Trophoblast cell (in vitro differentiated cells and primary cell): ENCODE results near the gene PRPF6.

Experiments used
- DNase-seq, 2 donors: peaks; one replicate each; pipeline ENCODE4 v3.0.0-alpha.2; 2016
- H2AFZ ChIP-seq: 2 replicates; pipeline ENCODE4 v1.6.1; 2013; ENCODE audit warnings: low read length, moderate library complexity, mild to moderate bottlenecking; ENCODE audit not compliant: insufficient read depth, poor library complexity
- H2AK5ac ChIP-seq: 2 replicates; pipeline ENCODE4 v1.6.1; 2013; ENCODE audit warnings: mild to moderate bottlenecking, low read length
- H2BK120ac ChIP-seq: 2 replicates; pipeline ENCODE4 v1.6.1; 2013; ENCODE audit warnings: low read length, mild to moderate bottlenecking, moderate library complexity; ENCODE audit not compliant: insufficient read depth, poor library complexity
- H2BK12ac ChIP-seq: 2 replicates; pipeline ENCODE4 v1.6.1; 2013; ENCODE audit warnings: mild to moderate bottlenecking, low read length, moderate library complexity
- H2BK5ac ChIP-seq: 2 replicates; pipeline ENCODE4 v1.6.1; 2013; ENCODE audit warnings: low read length, low read depth, moderate library complexity, mild to moderate bottlenecking; ENCODE audit not compliant: poor library complexity
- H3K14ac ChIP-seq: 2 replicates; pipeline ENCODE4 v1.6.1; 2013; ENCODE audit warnings: mild to moderate bottlenecking, low read length
- H3K18ac ChIP-seq: 2 replicates; pipeline ENCODE4 v1.6.1; 2013; ENCODE audit warnings: mild to moderate bottlenecking, low read length
- H3K23ac ChIP-seq: 2 replicates; pipeline ENCODE4 v1.6.1; 2013; ENCODE audit warnings: low read length
- H3K27ac ChIP-seq: 2 replicates; pipeline ENCODE4 v1.5.1; 2013; ENCODE audit warnings: low read depth, mild to moderate bottlenecking, inconsistent platforms, low read length, moderate library complexity
- H3K27me3 ChIP-seq: 2 replicates; pipeline ENCODE4 v1.6.1; 2013; ENCODE audit warnings: inconsistent platforms, mild to moderate bottlenecking, low read length, moderate library complexity; ENCODE audit not compliant: insufficient read depth
- H3K36me3 ChIP-seq, 2 experiments: 1 replicate in 1 of 2; 2 replicates in 1 of 2; pipeline ENCODE4 v1.6.1; 2013; ENCODE audit warnings: low read length in 2 of 2, mild to moderate bottlenecking in 2 of 2, moderate library complexity in 1 of 2; ENCODE audit not compliant: insufficient read depth in 2 of 2, control insufficient read depth in 1 of 2
- H3K4ac ChIP-seq: 2 replicates; pipeline ENCODE4 v1.6.1; 2013; ENCODE audit warnings: low read depth, mild to moderate bottlenecking, low read length, moderate library complexity
- H3K4me1 ChIP-seq, 2 experiments: 1 replicate in 1 of 2; 2 replicates in 1 of 2; pipeline ENCODE4 v1.6.1; 2013; ENCODE audit warnings: low read length in 2 of 2, mild to moderate bottlenecking in 2 of 2, moderate library complexity in 1 of 2; ENCODE audit not compliant: insufficient read depth in 2 of 2, control insufficient read depth in 1 of 2
- H3K4me2 ChIP-seq: 2 replicates; pipeline ENCODE4 v1.6.1; 2013; ENCODE audit warnings: inconsistent platforms, mild to moderate bottlenecking, low read length, moderate library complexity
- H3K4me3 ChIP-seq: 2 replicates; pipeline ENCODE4 v1.5.1; 2013; ENCODE audit warnings: mild to moderate bottlenecking, low read depth, low read length, inconsistent platforms
- H3K79me1 ChIP-seq: one replicate; pipeline ENCODE4 v1.6.1; 2013; ENCODE audit warnings: low read length
- H3K79me2 ChIP-seq: 2 replicates; pipeline ENCODE4 v1.6.1; 2013; ENCODE audit warnings: low read length, mild to moderate bottlenecking; ENCODE audit not compliant: control insufficient read depth, insufficient read depth, poor library complexity
- H3K9ac ChIP-seq: 2 replicates; pipeline ENCODE4 v1.6.1; 2013; ENCODE audit warnings: mild to moderate bottlenecking, low read length
- H3K9me3 ChIP-seq: 2 replicates; pipeline ENCODE4 v1.6.1; 2013; ENCODE audit warnings: low read depth, mild to moderate bottlenecking, control low read depth, inconsistent platforms, low read length; ENCODE audit not compliant: insufficient read depth
- H4K12ac ChIP-seq: 2 replicates; pipeline ENCODE4 v1.6.1; 2013; ENCODE audit warnings: low read depth, mild to moderate bottlenecking, low read length, moderate library complexity
- H4K8ac ChIP-seq: 2 replicates; pipeline ENCODE4 v1.6.1; 2013; ENCODE audit warnings: low read depth, mild to moderate bottlenecking, low read length, moderate library complexity
- H4K91ac ChIP-seq: one replicate; pipeline ENCODE4 v1.6.1; 2013; ENCODE audit warnings: low read depth, mild to moderate bottlenecking, low read length, moderate library complexity
- WGBS: extraction: QIAGEN DNeasy Blood & Tissue Kit; methylation state at CpG from one replicate; pipeline ENCODE4 v1.1.7; 2013; ENCODE audit warnings: missing lambda C conversion rate; ENCODE audit not compliant: insufficient read length, insufficient coverage; ENCODE audit errors: extremely low coverage; 5-methylcytosine and 5-hydroxymethylcytosine counted together

The PRPF6 gene

GRCh38 chr20:63939061-63939935 lies 41.6 kb upstream of the PRPF6 start:
- no peak overlapping the region for H3K9ac ChIP-seq
- no CpG with 5 or more reads among the region's 33 CpGs for WGBS
- no peak overlapping the region for H3K18ac ChIP-seq
- peaks cover 2% of the 10 kb centered on the region for H3K79me2 ChIP-seq
- no peak overlapping the region for H2AFZ ChIP-seq
- peaks cover 58 to 65% of the 10 kb centered on the region in 2 experiments for H3K36me3 ChIP-seq
- no peak overlapping the region for H3K27ac ChIP-seq
- H4K8ac ChIP-seq: no peak overlapping the region
- no peak overlapping the region for H3K14ac ChIP-seq
- H3K23ac ChIP-seq: no peak overlapping the region
- no peaks in the 10 kb centered on the region for H3K9me3 ChIP-seq
- no peak overlapping the region for H4K91ac ChIP-seq
- no peak overlapping the region for H2BK12ac ChIP-seq
- DNase-seq: no peak
- no peak overlapping the region for H2BK5ac ChIP-seq
- no peak overlapping the region for H4K12ac ChIP-seq
- H3K4me2 ChIP-seq: no peak overlapping the region
- no peak overlapping the region for H3K4ac ChIP-seq
- H3K4me1 ChIP-seq: peaks cover 14 to 18% of the 10 kb centered on the region in 2 experiments
- no peak overlapping the region for H2BK120ac ChIP-seq
- no peak overlapping the region for H3K4me3 ChIP-seq
- no peaks in the 10 kb centered on the region for H3K27me3 ChIP-seq
- no peak overlapping the region for H2AK5ac ChIP-seq
- peaks cover 9% of the 10 kb centered on the region for H3K79me1 ChIP-seq

GRCh38 chr20:63940071-63940471 lies 40.9 kb upstream of the PRPF6 start:
- WGBS: no CpG with 5 or more reads among the region's 23 CpGs
- Histone ChIP-seq H3K36me3 (peaks cover 58 to 66% of the 10 kb centered on the region in 2 experiments), H4K8ac (no peak overlapping the region), H4K91ac (no peak overlapping the region), H2BK120ac (no peak overlapping the region), H3K27me3 (no peaks in the 10 kb centered on the region), H3K14ac (no peak overlapping the region), H3K9ac (no peak overlapping the region), H3K4me1 (peaks cover 14 to 18% of the 10 kb centered on the region in 2 experiments), H3K79me1 (peaks cover 9% of the 10 kb centered on the region), H2AK5ac (no peak overlapping the region), H4K12ac (no peak overlapping the region), H3K9me3 (no peaks in the 10 kb centered on the region), H3K4me2 (no peak overlapping the region), H3K23ac (no peak overlapping the region), H3K4me3 (peak overlapping the region; percentile 30), H2AFZ (no peak overlapping the region), H2BK12ac (no peak overlapping the region), H3K4ac (no peak overlapping the region), H3K27ac (no peak overlapping the region), H3K18ac (no peak overlapping the region), H2BK5ac (no peak overlapping the region), H3K79me2 (peaks cover 2% of the 10 kb centered on the region)
- DNase-seq: no peak

GRCh38 chr20:63940472-63941266 lies 40.3 kb upstream of the PRPF6 start:
- Histone ChIP-seq H3K4me3 (no peak overlapping the region), H3K14ac (no peak overlapping the region), H4K91ac (no peak overlapping the region), H2BK120ac (no peak overlapping the region), H3K9ac (no peak overlapping the region), H3K27ac (no peak overlapping the region), H3K79me2 (peaks cover 2% of the 10 kb centered on the region), H2BK12ac (no peak overlapping the region), H3K27me3 (no peaks in the 10 kb centered on the region), H3K18ac (no peak overlapping the region), H3K79me1 (peaks cover 9% of the 10 kb centered on the region), H3K4me2 (no peak overlapping the region), H2AK5ac (no peak overlapping the region), H3K36me3 (peaks cover 59 to 66% of the 10 kb centered on the region in 2 experiments), H3K4ac (no peak overlapping the region), H2AFZ (no peak overlapping the region), H3K9me3 (no peaks in the 10 kb centered on the region), H3K23ac (no peak overlapping the region), H4K8ac (no peak overlapping the region), H2BK5ac (no peak overlapping the region), H4K12ac (no peak overlapping the region), H3K4me1 (peaks cover 14 to 18% of the 10 kb centered on the region in 2 experiments)
- WGBS: no CpG with 5 or more reads among the region's 58 CpGs
- no peak for DNase-seq

- Histone ChIP-seq H3K79me2 (peaks cover 2% of the 10 kb centered on the region), H2BK5ac (no peak overlapping the region), H3K4me3 (no peak overlapping the region), H2BK12ac (no peak overlapping the region), H3K9ac (no peak overlapping the region), H3K27ac (no peak overlapping the region), H4K12ac (no peak overlapping the region), H3K79me1 (peaks cover 9% of the 10 kb centered on the region), H3K4me2 (no peak overlapping the region), H2AK5ac (no peak overlapping the region), H2BK120ac (no peak overlapping the region), H3K4me1 (peaks cover 14 to 18% of the 10 kb centered on the region in 2 experiments), H4K8ac (no peak overlapping the region), H3K9me3 (no peaks in the 10 kb centered on the region), H3K14ac (no peak overlapping the region), H3K36me3 (peaks cover 61 to 66% of the 10 kb centered on the region in 2 experiments), H2AFZ (no peak overlapping the region), H3K27me3 (no peaks in the 10 kb centered on the region), H3K4ac (no peak overlapping the region), H3K18ac (no peak overlapping the region), H4K91ac (no peak overlapping the region), H3K23ac (no peak overlapping the region)
- DNase-seq: no peak
- no CpG with 5 or more reads among the region's 39 CpGs for WGBS
Measured at GRCh38 chr20:63941282-63942081, 39.5 kb upstream of the PRPF6 start.
